ENCODE measurements around the gene SUFU.
"Not testable (repeated sequence)": the region's sequence is repeated elsewhere in the genome, so short reads cannot be mapped to it uniquely, and the experiment has no call there.

Gene SUFU

GRCh38 chr10:102514487-102515311 lies 10.9 kb downstream of the SUFU start:
- DNase-seq (ENCODE audit: low read depth in 2 of 2), result no peak

- no peak for DNase-seq (ENCODE audit: low read depth in 2 of 2)
These were observed 12.0 kb downstream of the SUFU start for GRCh38 chr10:102515724-102516123.

GRCh38 chr10:102517553-102517952 lies 13.8 kb downstream of the SUFU start:
- DNase-seq (ENCODE audit: low read depth in 2 of 2), result no peak

- DNase-seq (ENCODE audit: low read depth in 2 of 2), result no peak
These were observed 15.6 kb downstream of the SUFU start for GRCh38 chr10:102519246-102519825.

GRCh38 chr10:102522874-102523249 lies 19.1 kb downstream of the SUFU start:
- DNase-seq (ENCODE audit: low read depth in 2 of 2), result no peak

- DNase-seq (ENCODE audit: low read depth in 2 of 2), result no peak
These were observed 19.7 kb downstream of the SUFU start for GRCh38 chr10:102523250-102524029.

- DNase-seq (ENCODE audit: low read depth in 2 of 2), result no peak
These were observed 21.0 kb downstream of the SUFU start for GRCh38 chr10:102524746-102525145.

- no peak for DNase-seq (ENCODE audit: low read depth in 2 of 2)
These were observed 23.8 kb downstream of the SUFU start for GRCh38 chr10:102527546-102527945.

GRCh38 chr10:102534333-102534732 lies 30.6 kb downstream of the SUFU start:
- no peak for DNase-seq (ENCODE audit: low read depth in 2 of 2)

- DNase-seq (ENCODE audit: low read depth in 2 of 2), result not testable (repeated sequence)
These were observed 31.2 kb downstream of the SUFU start for GRCh38 chr10:102534966-102535365.

- no peak for DNase-seq (ENCODE audit: low read depth in 2 of 2)
These were observed 31.8 kb downstream of the SUFU start for GRCh38 chr10:102535481-102536147.

GRCh38 chr10:102537367-102537766 lies 33.6 kb downstream of the SUFU start:
- no peak for DNase-seq (ENCODE audit: low read depth in 2 of 2)

- DNase-seq (ENCODE audit: low read depth in 2 of 2), result no peak
These were observed 34.2 kb downstream of the SUFU start for GRCh38 chr10:102537948-102538347.

GRCh38 chr10:102538811-102539210 lies 35.0 kb downstream of the SUFU start:
- DNase-seq (ENCODE audit: low read depth in 2 of 2), result no peak

- no peak for DNase-seq (ENCODE audit: low read depth in 2 of 2)
These were observed 36.3 kb downstream of the SUFU start for GRCh38 chr10:102540023-102540422.

- no peak for DNase-seq (ENCODE audit: low read depth in 2 of 2)
These were observed 39.1 kb downstream of the SUFU start for GRCh38 chr10:102542800-102543418.

GRCh38 chr10:102545265-102545871 lies 41.6 kb downstream of the SUFU start:
- no peak for DNase-seq (ENCODE audit: low read depth in 2 of 2)

- DNase-seq (ENCODE audit: low read depth in 2 of 2), result no peak
These were observed 42.2 kb downstream of the SUFU start for GRCh38 chr10:102545997-102546396.

GRCh38 chr10:102546606-102547320 lies 43.0 kb downstream of the SUFU start:
- no peak for DNase-seq (ENCODE audit: low read depth in 2 of 2)

- DNase-seq (ENCODE audit: low read depth in 2 of 2), result no peak
These were observed 45.8 kb downstream of the SUFU start for GRCh38 chr10:102549549-102549948.

Measured in stimulated activated CD8-positive, alpha-beta memory T cell treated with anti-CD3 and anti-CD28 coated beads, Interleukin-15, amount 100 ng/mL, for 4 hours (primary cell).